Measurements from ENCODE around the gene MACROD1. TPM values are rescaled to one million over a fixed set of nuclear protein-coding genes. Genes with fewer than 3 reads are reported as not detected.

Gene MACROD1
- total RNA-seq, 2 donors from 2014 or later, result 31.6 to 47.0 TPM

- intact Hi-C loops (cut with DNase I, micrococcal nuclease), result no loop called here
- ATAC-seq, result no peak
Observed at GRCh38 chr11:64198511-64198910, 32.6 kb upstream of the MACROD1 start.

GRCh38 chr11:64196626-64197025 lies 30.7 kb upstream of the MACROD1 start:
- intact Hi-C loops (cut with DNase I, micrococcal nuclease), result no loop called here
- ATAC-seq, result no peak

More at GRCh38 chr11:64198511-64198910, 32.6 kb upstream of the MACROD1 start:
- DNase-seq, result no peak

GRCh38 chr11:64192434-64192833 lies 26.5 kb upstream of the MACROD1 start:
- DNase-seq (no peak), ATAC-seq (no peak)
- intact Hi-C loops (cut with DNase I, micrococcal nuclease), result no loop called here

More at GRCh38 chr11:64196626-64197025, 30.7 kb upstream of the MACROD1 start:
- no peak for DNase-seq

GRCh38 chr11:64186492-64187165 lies 20.7 kb upstream of the MACROD1 start:
- intact Hi-C loops (cut with DNase I, micrococcal nuclease), result no loop called here
- DNase-seq (no peak), ATAC-seq (no peak)

GRCh38 chr11:64185693-64186491 lies 20.0 kb upstream of the MACROD1 start, which contains the start of gene STIP1:
Gene STIP1 (plus strand): TSS chr11:64186171. CDS start chr11:64186262, 91 bp downstream.
- intact Hi-C loops (cut with DNase I, micrococcal nuclease), result no loop called here
- ATAC-seq, result peak; percentile 77

GRCh38 chr11:64185175-64185692 lies 19.3 kb upstream of the MACROD1 start:
- ATAC-seq (peak; percentile 54), DNase-seq (peak; percentile 88 to 89)
- intact Hi-C loops (cut with DNase I, micrococcal nuclease), result no loop called here

More at GRCh38 chr11:64185693-64186491, 20.0 kb upstream of the MACROD1 start, which contains the start of gene STIP1:
- DNase-seq, result peak; percentile 98 to 100

- no peak for ATAC-seq
- no peak for DNase-seq
- intact Hi-C loops (cut with DNase I, micrococcal nuclease), result no loop called here
Observed at GRCh38 chr11:64183890-64184289, 18.0 kb upstream of the MACROD1 start.

GRCh38 chr11:64181506-64182411 lies 15.8 kb upstream of the MACROD1 start:
- DNase-seq (peak; percentile 91 to 96), ATAC-seq (peak; percentile 60)
- intact Hi-C loops (cut with DNase I, micrococcal nuclease), result no loop called here

- ATAC-seq, result no peak
- no peak for DNase-seq
- intact Hi-C loops (cut with DNase I, micrococcal nuclease), result no loop called here
Observed at GRCh38 chr11:64180891-64181290, 15.0 kb upstream of the MACROD1 start.

GRCh38 chr11:64178951-64179639 lies 13.2 kb upstream of the MACROD1 start:
- intact Hi-C loops (cut with DNase I, micrococcal nuclease), result no loop called here
- DNase-seq, result no peak
- ATAC-seq, result no peak

GRCh38 chr11:64178203-64178602 lies 12.3 kb upstream of the MACROD1 start:
- intact Hi-C loops (cut with DNase I, micrococcal nuclease), result no loop called here
- DNase-seq (no peak), ATAC-seq (no peak)

- intact Hi-C loops (cut with DNase I, micrococcal nuclease), result no loop called here
- DNase-seq (no peak), ATAC-seq (no peak)
Observed at GRCh38 chr11:64176751-64177150, 10.8 kb upstream of the MACROD1 start.

- intact Hi-C loops (cut with DNase I, micrococcal nuclease), result no loop called here
- no peak for ATAC-seq
- DNase-seq, result no peak
Observed at GRCh38 chr11:64173616-64174355, 7.9 kb upstream of the MACROD1 start.

- ATAC-seq, result no peak
- no peak for DNase-seq
- intact Hi-C loops (cut with DNase I, micrococcal nuclease), result no loop called here
Observed at GRCh38 chr11:64170419-64170818, 4.5 kb upstream of the MACROD1 start.

- intact Hi-C loops (cut with DNase I, micrococcal nuclease), result no loop called here
- ATAC-seq (peak; percentile 8), DNase-seq (peak in 1 of 2 donors; percentile 56)
Observed at GRCh38 chr11:64165481-64165841, 452 bp downstream of the MACROD1 start.

- intact Hi-C loops (cut with DNase I, micrococcal nuclease), result no loop called here
- DNase-seq, result peak; percentile 43 to 51
- ATAC-seq, result peak; percentile 14
Observed at GRCh38 chr11:64164392-64165312, 1.3 kb downstream of the MACROD1 start.

GRCh38 chr11:64163951-64164350 lies 2.0 kb downstream of the MACROD1 start:
- DNase-seq, result no peak
- intact Hi-C loops (cut with DNase I, micrococcal nuclease), result no loop called here
- ATAC-seq, result no peak

All from left colon (tissue), 2 donors.